Measurements from ENCODE around the gene GRIK4.
"Not testable (repeated sequence)": the region's sequence is repeated elsewhere in the genome, so short reads cannot be mapped to it uniquely, and the experiment has no call there.

GRIK4 gene

DNA sequence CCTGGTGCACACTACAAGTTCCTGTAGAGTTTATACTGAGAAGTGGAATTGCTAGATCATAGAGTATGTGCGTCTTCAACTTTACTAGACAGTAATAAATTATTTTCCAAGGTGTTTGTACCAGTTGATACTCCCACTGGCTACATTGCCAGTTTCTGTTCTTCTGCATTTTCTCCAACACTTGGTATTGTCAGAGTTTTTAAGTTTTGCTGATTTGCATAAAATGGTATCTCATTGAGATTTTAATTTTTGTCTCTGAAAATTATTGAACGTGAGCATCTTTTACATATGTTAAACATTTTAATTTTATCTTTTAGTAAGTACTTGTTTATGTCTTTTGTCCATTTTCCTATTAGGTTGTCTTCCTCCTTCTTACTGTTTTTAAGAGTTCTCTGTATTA is 519.6 kb downstream of the GRIK4 start:
- DNase-seq, result no peak

- not testable (repeated sequence) for DNase-seq
These were observed 520.1 kb downstream of the GRIK4 start for GRCh38 chr11:121031648-121032047.

DNA sequence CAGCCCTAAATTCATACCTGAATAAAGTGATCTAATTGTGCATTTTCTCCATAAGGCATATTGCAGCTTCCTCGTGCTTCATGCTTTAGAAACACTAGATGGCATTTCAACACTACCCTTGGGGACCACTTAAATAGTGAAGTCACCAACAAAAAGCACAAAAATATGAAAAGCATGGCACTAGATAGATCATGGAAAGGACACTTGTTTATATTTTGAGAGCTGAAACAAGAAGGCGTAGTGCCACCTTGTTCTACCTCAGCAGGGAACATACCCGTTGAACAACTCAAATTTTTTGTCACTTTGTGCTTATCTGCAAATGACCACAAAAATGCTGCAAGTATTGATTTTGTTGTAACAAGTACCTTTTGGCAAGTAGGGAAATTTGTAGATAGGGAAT is 521.0 kb downstream of the GRIK4 start:
- DNase-seq, result no peak

DNA sequence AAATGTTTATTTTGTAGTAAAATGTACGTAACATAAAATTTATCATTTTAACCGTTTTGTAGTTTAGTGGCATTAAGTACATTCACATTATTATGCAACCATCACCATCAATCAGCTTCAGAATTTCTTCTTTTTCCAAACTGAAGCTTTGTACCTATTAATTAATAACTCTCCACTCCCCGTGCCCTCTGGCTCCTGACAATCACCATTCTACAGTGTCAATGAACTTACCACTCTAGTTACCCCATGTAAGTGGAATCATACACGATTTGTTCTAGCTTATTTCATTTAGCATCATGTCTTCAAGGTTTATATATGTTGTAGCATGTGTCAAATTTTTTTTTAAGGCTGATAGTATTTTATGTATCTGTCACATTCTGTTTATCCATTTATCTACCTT is 522.1 kb downstream of the GRIK4 start:
- no peak for DNase-seq

- no peak for DNase-seq
These were observed 523.7 kb downstream of the GRIK4 start for GRCh38 chr11:121035169-121035755.

- no peak for DNase-seq
These were observed 524.2 kb downstream of the GRIK4 start for GRCh38 chr11:121035780-121036179.

DNA sequence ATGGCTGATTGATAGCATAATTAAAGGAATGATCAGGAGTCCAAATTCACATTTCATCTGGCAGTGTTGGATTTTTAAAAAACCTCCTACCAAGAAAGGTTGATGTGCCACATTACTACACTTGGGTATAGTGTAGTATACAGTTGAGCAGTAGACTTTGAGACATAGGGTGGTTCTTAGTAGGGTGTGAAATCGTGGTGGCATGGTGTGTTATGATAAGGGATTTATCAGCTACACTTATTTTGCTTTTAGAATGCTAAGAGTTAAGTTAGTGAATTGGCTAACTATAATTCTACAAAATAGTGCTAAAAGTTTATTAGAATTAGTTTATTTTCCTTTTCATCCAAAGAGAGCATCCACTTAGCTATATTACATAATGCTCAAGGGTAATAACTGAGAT is 525.5 kb downstream of the GRIK4 start:
- no peak for DNase-seq
